H1 (cell line): ENCODE measurements around the gene DVL2. TPM values are rescaled to one million over a fixed set of nuclear protein-coding genes. Genes with fewer than 3 reads are reported as not detected.

Experiments
- CTCF ChIA-PET: fragments of 300-600 bp; sonication (Branson Sonifier 250); formaldehyde crosslinking; loops from one replicate; lab custom pipeline; 2021; ENCODE audit not compliant: partially characterized antibody; lab: Charles Lee
- POLR2A ChIA-PET: fragments of 300-600 bp; sonication (Branson Sonifier 250); formaldehyde crosslinking; loops from one replicate; lab custom pipeline; 2021; ENCODE audit warnings: inconsistent platforms; ENCODE audit not compliant: partially characterized antibody; lab: Charles Lee
- DNase-seq, 2 experiments: peaks; one replicate each; pipeline versions ENCODE4 v3.0.0 to v3.0.0-alpha.2; 2010 to 2022; ENCODE audit warnings: low spot score in 2 of 2, low read depth in 1 of 2, mixed read lengths in 1 of 2
- FAIRE-seq: peaks from 2 replicates; lab custom pipeline; 2011; peaks lifted over from hg19 to GRCh38; lab: Jason Lieb, UNC
- H2AFZ ChIP-seq: 2 replicates; pipeline ENCODE4 v1.8.1; 2012; ENCODE audit warnings: low read length, inconsistent platforms
- H2AK5ac ChIP-seq: 2 replicates; pipeline ENCODE4 v1.6.1; 2013; ENCODE audit warnings: low read depth, low read length
- H2BK120ac ChIP-seq: replicated peaks from 2 replicates; pipeline ENCODE3; 2013; ENCODE audit warnings: low read depth, low read length, inconsistent platforms
- H2BK12ac ChIP-seq: 2 replicates; pipeline ENCODE4 v1.6.1; 2013; ENCODE audit warnings: low read depth, low read length
- H2BK15ac ChIP-seq: 2 replicates; pipeline ENCODE4 v1.6.1; 2013; ENCODE audit warnings: low read length
- H2BK20ac ChIP-seq: 2 replicates; pipeline ENCODE4 v1.6.1; 2013; ENCODE audit warnings: low read length
- H2BK5ac ChIP-seq: 2 replicates; pipeline ENCODE4 v1.6.1; 2013; ENCODE audit warnings: low read depth, low read length
- H3K14ac ChIP-seq: 2 replicates; pipeline ENCODE4 v1.6.1; 2013; ENCODE audit warnings: inconsistent platforms; ENCODE audit not compliant: insufficient read length
- H3K18ac ChIP-seq: 2 replicates; pipeline ENCODE4 v1.6.1; 2013; ENCODE audit warnings: low read length; ENCODE audit errors: extremely low read depth
- H3K23ac ChIP-seq: 2 replicates; pipeline ENCODE4 v1.6.1; 2013; ENCODE audit warnings: inconsistent platforms; ENCODE audit not compliant: insufficient read length
- H3K23me2 ChIP-seq: 2 replicates; pipeline ENCODE4 v1.6.1; 2013; ENCODE audit warnings: low read depth, low read length
- H3K27ac ChIP-seq: 2 replicates; pipeline ENCODE4 v1.6.1; 2011; ENCODE audit warnings: low read depth, low read length, inconsistent platforms
- H3K27me3 ChIP-seq, 4 experiments: replicated peaks in 1 of 4; 1 replicate in 1 of 4; 2 replicates in 3 of 4; pipeline versions ENCODE4 v1.6.1 to v1.8.1; 2011 to 2013; ENCODE audit warnings: low read length in 3 of 4, mild to moderate bottlenecking in 3 of 4, inconsistent platforms in 2 of 4, mixed read lengths in 2 of 4, moderate library complexity in 1 of 4; ENCODE audit not compliant: control insufficient read depth in 3 of 4, insufficient read depth in 3 of 4; ENCODE audit errors: extremely low read depth in 1 of 4
- H3K36me3 ChIP-seq, 4 experiments: 2 replicates each; pipeline versions ENCODE4 v1.6.1 to v1.8.1; 2011 to 2013; ENCODE audit warnings: mild to moderate bottlenecking in 4 of 4, low read length in 3 of 4, moderate library complexity in 2 of 4, control low read depth in 1 of 4, inconsistent platforms in 1 of 4; ENCODE audit not compliant: insufficient read depth in 4 of 4, control insufficient read depth in 2 of 4
- H3K4ac ChIP-seq: replicated peaks from 2 replicates; pipeline ENCODE3; 2013; ENCODE audit warnings: low read length, low read depth, mixed read lengths, inconsistent platforms; ENCODE audit not compliant: insufficient read length
- H3K4me1 ChIP-seq, 4 experiments: replicated peaks in 1 of 4; 1 replicate in 1 of 4; 2 replicates in 3 of 4; pipeline versions ENCODE4 v1.6.1 to v1.8.1; 2011 to 2013; ENCODE audit warnings: low read length in 3 of 4, inconsistent platforms in 2 of 4, mixed read lengths in 1 of 4; ENCODE audit not compliant: insufficient read depth in 4 of 4, control insufficient read depth in 3 of 4
- H3K4me2 ChIP-seq, 2 experiments: 2 replicates each; pipeline versions ENCODE4 v1.6.1 to v1.8.1; 2011 to 2013; ENCODE audit warnings: low read depth in 2 of 2, low read length in 2 of 2, control low read depth in 1 of 2, inconsistent platforms in 1 of 2, mild to moderate bottlenecking in 1 of 2; ENCODE audit not compliant: insufficient read depth in 1 of 2
- H3K4me3 ChIP-seq, 4 experiments: fragments of 200-600, 300-600 bp in 1 of 4; sonication (generic), shearing (Covaris generic), sonication (Bioruptor Twin) in 1 of 4; 2 replicates each; pipeline versions ENCODE4 v1.5.1 to v1.8.1; 2011 to 2016; ENCODE audit warnings: low read length in 4 of 4, low read depth in 3 of 4, control low read depth in 2 of 4, inconsistent platforms in 2 of 4, mild to moderate bottlenecking in 2 of 4, mixed read lengths in 1 of 4, moderate library complexity in 1 of 4; ENCODE audit not compliant: insufficient read depth in 2 of 4; ENCODE audit errors: extremely low read depth in 1 of 4
- H3K56ac ChIP-seq: replicated peaks from 2 replicates; pipeline ENCODE3; 2013; ENCODE audit warnings: low read depth, mild to moderate bottlenecking, mixed read lengths, low read length, inconsistent platforms; ENCODE audit not compliant: insufficient read length
- H3K79me1 ChIP-seq: 2 replicates; pipeline ENCODE4 v1.6.1; 2013; ENCODE audit warnings: low read depth, low read length, control low read depth
- H3K79me2 ChIP-seq, 2 experiments: 2 replicates each; pipeline versions ENCODE4 v1.6.1 to v1.8.1; 2012 to 2013; ENCODE audit warnings: low read length in 2 of 2, mild to moderate bottlenecking in 2 of 2, inconsistent platforms in 1 of 2; ENCODE audit not compliant: insufficient read depth in 2 of 2, control insufficient read depth in 1 of 2
- H3K9ac ChIP-seq, 4 experiments: replicated peaks in 1 of 4; 1 replicate in 1 of 4; 2 replicates in 3 of 4; pipeline versions ENCODE4 v1.6.1 to v1.8.1; 2011 to 2013; ENCODE audit warnings: low read depth in 3 of 4, low read length in 3 of 4, control low read depth in 2 of 4, mild to moderate bottlenecking in 2 of 4, moderate library complexity in 2 of 4, inconsistent platforms in 1 of 4; ENCODE audit errors: extremely low read depth in 1 of 4
- H3K9me3 ChIP-seq, 2 experiments: 2 replicates each; pipeline versions ENCODE4 v1.6.1 to v1.8.1; 2012 to 2013; ENCODE audit warnings: mild to moderate bottlenecking in 2 of 2, moderate library complexity in 2 of 2, control low read depth in 1 of 2, inconsistent platforms in 1 of 2, low read depth in 1 of 2, low read length in 1 of 2, mixed read lengths in 1 of 2; ENCODE audit not compliant: insufficient read depth in 2 of 2
- H4K20me1 ChIP-seq, 2 experiments: replicated peaks in 1 of 2; 2 replicates each; pipeline versions ENCODE3 to v1.8.1; 2011 to 2013; ENCODE audit warnings: inconsistent platforms in 2 of 2, low read length in 2 of 2, mild to moderate bottlenecking in 1 of 2; ENCODE audit not compliant: insufficient read depth in 2 of 2, control insufficient read depth in 1 of 2
- H4K5ac ChIP-seq: 2 replicates; pipeline ENCODE4 v1.6.1; 2013; ENCODE audit warnings: low read length, low read depth, mixed read lengths, inconsistent platforms; ENCODE audit not compliant: insufficient read length
- H4K8ac ChIP-seq: 2 replicates; pipeline ENCODE4 v1.8.0; 2013; ENCODE audit warnings: mild to moderate bottlenecking, moderate library complexity, low read length, inconsistent platforms; ENCODE audit not compliant: insufficient read depth; ENCODE audit errors: extremely low read depth
- H4K91ac ChIP-seq: replicated peaks from 2 replicates; pipeline ENCODE3; 2013; ENCODE audit warnings: low read length, mixed read lengths, inconsistent platforms; ENCODE audit not compliant: insufficient read length
- CBX5 ChIP-seq: fragments of 300-800, 300-1000 bp; sonication (generic); IDR thresholded peaks from 2 replicates; pipeline ENCODE4 v1.7.1; 2016; ENCODE audit warnings: antibody characterized with exemption, low read length, low read depth
- CEBPB ChIP-seq: IDR thresholded peaks from 2 replicates; pipeline ENCODE4 v1.6.1; 2012; ENCODE audit warnings: low read depth, low read length
- CHD2 ChIP-seq: IDR thresholded peaks from 2 replicates; pipeline ENCODE4 v1.6.1; 2012; ENCODE audit warnings: low read length, improper control_type of control experiment
- CREB1 ChIP-seq: IDR thresholded peaks from 2 replicates; pipeline ENCODE4 v1.6.1; 2012; ENCODE audit warnings: inconsistent platforms
- FOSL1 ChIP-seq: IDR thresholded peaks from 2 replicates; pipeline ENCODE4 v1.6.1; 2011; ENCODE audit warnings: mild to moderate bottlenecking, low read depth, low read length, moderate library complexity; ENCODE audit not compliant: insufficient read depth
- HDAC2 ChIP-seq, 2 experiments: fragments of 300-600 bp in 1 of 2; sonication (generic) in 1 of 2; IDR thresholded peaks; 2 replicates each; pipeline ENCODE4 v1.6.1; 2011 to 2012; ENCODE audit warnings: low read depth in 2 of 2, low read length in 2 of 2, mild to moderate bottlenecking in 2 of 2, moderate library complexity in 2 of 2, borderline replicate concordance in 1 of 2, inconsistent platforms in 1 of 2
- KDM1A ChIP-seq: fragments of 200-600, 300-600 bp; sonication (generic); IDR thresholded peaks from 2 replicates; pipeline ENCODE4 v1.7.1; 2016; ENCODE audit warnings: mild to moderate bottlenecking, low read length, borderline replicate concordance
- KDM5A ChIP-seq: fragments of 200-600 bp; IDR thresholded peaks from 2 replicates; pipeline ENCODE4 v1.7.1; 2012; ENCODE audit warnings: mild to moderate bottlenecking, low read length, inconsistent platforms, mixed read lengths
- SIX5 ChIP-seq: IDR thresholded peaks from 2 replicates; pipeline ENCODE4 v1.6.1; 2011; ENCODE audit warnings: mild to moderate bottlenecking, low read depth, low read length
- TBP ChIP-seq: IDR thresholded peaks from 2 replicates; pipeline ENCODE4 v1.6.1; 2011; ENCODE audit warnings: low read depth, low read length, improper control_type of control experiment
- WGBS, 2 experiments: shearing (Covaris generic) in 1 of 2; methylation state at CpG; one replicate each; pipeline versions ENCODE4 v1.1.6 to v1.1.7; 2013 to 2015; ENCODE audit warnings: low lambda C conversion rate in 2 of 2, mixed read lengths in 2 of 2, inconsistent platforms in 1 of 2, low coverage in 1 of 2, missing lambda C conversion rate in 1 of 2; ENCODE audit not compliant: insufficient replicate concordance in 2 of 2, insufficient coverage in 1 of 2, insufficient read length in 1 of 2; ENCODE audit errors: extremely low coverage in 1 of 2, missing lambda C conversion rate in 1 of 2; 5-methylcytosine and 5-hydroxymethylcytosine counted together
- polyA plus RNA-seq, 7 experiments: library from polyadenylated mRNA; depleted of rRNA in 3 of 7; stranded (reverse) in 5 of 7; unstranded in 2 of 7; fragments of >200 nt in 5 of 7; fragments of 200-250 nt in 2 of 7; gene quantifications; 1 replicate in 5 of 7; 2 replicates in 1 of 7; 4 replicates in 1 of 7; pipeline versions ENCODE4 v1.2.1 to v1.2.3, GENCODE V29; 2011 to 2013; ENCODE audit warnings: missing spikeins in 2 of 7, mixed read lengths in 2 of 7
- total RNA-seq: library from RNA; stranded (reverse); fragmentation: NEBNext Ultra II Directional; extraction: Animal tissue kit (Norgen Biotek cat#: 25700); gene quantifications from 2 replicates; pipeline ENCODE4 v1.2.1, GENCODE V29; 2021

The DVL2 gene
- total and polyA plus RNA-seq, 2 of the 8 experiments (the other 6 are each of a cell fraction or from before 2014, with no cell fraction given): 19.0 to 59.6 TPM

- peaks cover 5 to 13% (median 6%) of the 10 kb centered on the region in 4 experiments; a peak in 6 of 7 replicates for H3K4me1 ChIP-seq
- ChIA-PET POLR2A (interaction anchor here (0.9 to 19.7 kb wide), 18 partner anchors 6 to 346 kb away, joined by 3 to 386 read pairs (median 8); partner anchors contain the start of genes ACADVL, CD68, CLDN7 and CTDNEP1), CTCF (interaction anchor here (0.8 to 4.1 kb wide), 6 partner anchors 22 to 107 kb away, joined by 3 to 27 read pairs (median 6); partner anchors contain the start of genes ACADVL and SLC2A4)
- H2BK15ac ChIP-seq: no peak overlapping the region
- H4K5ac ChIP-seq: peak overlapping the region; percentile 84
- peaks cover 9 to 39% (median 23%) of the 10 kb centered on the region in 4 experiments; a peak in 6 of 8 replicates for H3K36me3 ChIP-seq
- H3K18ac ChIP-seq: peak overlapping the region; percentile 98
- WGBS, 2 experiments: 4% methylated on average over 47 of the region's 49 CpGs; no CpG with 5 or more reads in 1 of the 2 experiments
- peak overlapping the region; percentile 11 to 98 (median 90) for H3K9ac ChIP-seq
- peak overlapping the region; percentile 34 for H2BK120ac ChIP-seq
- no peak overlapping the region for H4K91ac ChIP-seq
- peaks cover 0 to 2% of the 10 kb centered on the region in 2 experiments for H4K20me1 ChIP-seq
- H2AK5ac ChIP-seq: peak overlapping the region; percentile 45; the same call in 1 of the 2 replicates
- no peak overlapping the region for H3K23ac ChIP-seq
- H2BK5ac ChIP-seq: peak overlapping the region; percentile 99
- DNase-seq: peak in 1 of 2 experiments; percentile 96
- H3K9me3 ChIP-seq: no peaks in the 10 kb centered on the region
- peaks cover 18% of the 10 kb centered on the region for H3K23me2 ChIP-seq
- H3K79me2 ChIP-seq: peaks cover 0 to 39% of the 10 kb centered on the region in 2 experiments; a peak in 2 of 4 replicates
- peaks cover 4% of the 10 kb centered on the region; the same call in 1 of the 2 replicates for H3K79me1 ChIP-seq
- peak overlapping the region; percentile 63 for H3K56ac ChIP-seq
- peak overlapping the region; percentile 62; the same call in 1 of the 2 replicates for H2BK12ac ChIP-seq
- peak overlapping the region; percentile 92 for H2AFZ ChIP-seq
- peak overlapping the region; percentile 92 to 93 for H3K4me2 ChIP-seq
- FAIRE-seq: peak; percentile 65
- peak overlapping the region; percentile 45 for H3K4ac ChIP-seq
- no peak overlapping the region for H2BK20ac ChIP-seq
- H4K8ac ChIP-seq: peak overlapping the region; percentile 39; the same call in 1 of the 2 replicates
- no peaks in the 10 kb centered on the region for H3K27me3 ChIP-seq
- peak overlapping the region; percentile 94 for H3K27ac ChIP-seq
- H3K14ac ChIP-seq: no peak overlapping the region
- peak overlapping the region; percentile 73 to 90 (median 84) for H3K4me3 ChIP-seq
- TF ChIP-seq KDM1A: no peak
- TF ChIP-seq CBX5: no peak
- peak; percentile 81 for TF ChIP-seq KDM5A
- TF ChIP-seq SIX5: no peak
- peak; percentile 77 to 95; a peak in 3 of 4 replicates for TF ChIP-seq HDAC2 (IDR thresholded peaks at IDR 0.05; ENCODE audit: borderline replicate concordance in 1 of 2, low read depth in 2 of 2, low read length in 2 of 2)
- peak; percentile 75 for TF ChIP-seq CREB1
- TF ChIP-seq CEBPB: no peak
- peak; percentile 83 for TF ChIP-seq FOSL1
- TF ChIP-seq CHD2: peak; percentile 94
- 0 out of 2 replicates have a peak, but pooled peaks have one; percentile 46 for TF ChIP-seq TBP
Measured at GRCh38 chr17:7242717-7243452, 8.6 kb upstream of the DVL2 start.
